IgD-negative memory B cell (primary cell): ENCODE data around the gene USP7. TPM values are rescaled to one million over a fixed set of nuclear protein-coding genes. Genes with fewer than 3 reads are reported as not detected.

Experiments used
- H3K27ac Mint-ChIP-seq, 3 donors: one replicate each; pipeline ENCODE4 v1.8.0; 2020 to 2022; ENCODE audit warnings: mild to moderate bottlenecking in 3 of 3, mixed read lengths in 3 of 3, moderate library complexity in 1 of 3
- H3K27me3 Mint-ChIP-seq: one replicate; pipeline ENCODE4 v1.8.0; 2021; ENCODE audit warnings: mixed read lengths
- H3K36me3 Mint-ChIP-seq: one replicate; pipeline ENCODE4 v1.8.0; 2020; ENCODE audit warnings: mild to moderate bottlenecking, mixed read lengths
- H3K4me1 Mint-ChIP-seq, 3 donors: one replicate each; pipeline ENCODE4 v1.8.0; 2020 to 2022; ENCODE audit warnings: mixed read lengths in 3 of 3, mild to moderate bottlenecking in 1 of 3
- H3K4me3 Mint-ChIP-seq, 4 donors: one replicate each; pipeline ENCODE4 v1.8.0; 2020 to 2022; ENCODE audit warnings: mild to moderate bottlenecking in 4 of 4, mixed read lengths in 4 of 4, moderate library complexity in 3 of 4
- H3K9me3 Mint-ChIP-seq, 3 donors: one replicate each; pipeline ENCODE4 v1.8.0; 2020 to 2021; ENCODE audit warnings: mixed read lengths in 3 of 3, mild to moderate bottlenecking in 1 of 3
- polyA plus RNA-seq: library from polyadenylated mRNA; unstranded; fragments of 300-500 nt; fragmentation: Illumina TruSeq; gene quantifications from one replicate; pipeline ENCODE4 v1.2.3, GENCODE V29; 2021

USP7 gene
- polyA plus RNA-seq, 1 donor from 2014 or later, result 9.4 TPM

- H3K4me3 Mint-ChIP-seq, result peak overlapping the region; percentile 76 to 93 (median 79)
- H3K4me1 Mint-ChIP-seq, result peaks cover 40 to 41% (median 40%) of the 10 kb centered on the region in 3 donors
- H3K36me3 Mint-ChIP-seq, result no peaks in the 10 kb centered on the region
- H3K27ac Mint-ChIP-seq, result peak overlapping the region in 2 of 3 donors; percentile 95 to 96
- no peaks in the 10 kb centered on the region for H3K27me3 Mint-ChIP-seq
- peaks cover 0 to 3% (median 0%) of the 10 kb centered on the region in 3 donors for H3K9me3 Mint-ChIP-seq
Observed at GRCh38 chr16:8963010-8963820, 491 bp downstream of the USP7 start.

GRCh38 chr16:8962393-8963009, 1.2 kb downstream of the USP7 start:
- Mint-ChIP-seq H3K9me3 (peaks cover 0 to 3% (median 0%) of the 10 kb centered on the region in 3 donors), H3K4me3 (peak overlapping the region; percentile 82 to 95 (median 94)), H3K27me3 (no peaks in the 10 kb centered on the region), H3K4me1 (peaks cover 45 to 46% (median 46%) of the 10 kb centered on the region in 3 donors), H3K27ac (peak overlapping the region; percentile 93 to 96 (median 95)), H3K36me3 (no peaks in the 10 kb centered on the region)

- Mint-ChIP-seq H3K9me3 (peaks cover 0 to 3% (median 0%) of the 10 kb centered on the region in 3 donors), H3K27me3 (no peaks in the 10 kb centered on the region), H3K4me3 (peak overlapping the region; percentile 82 to 95 (median 94)), H3K36me3 (no peaks in the 10 kb centered on the region), H3K4me1 (peaks cover 48 to 52% (median 51%) of the 10 kb centered on the region in 3 donors), H3K27ac (peak overlapping the region; percentile 93 to 96 (median 95))
Observed at GRCh38 chr16:8961811-8962390, 1.8 kb downstream of the USP7 start.

- Mint-ChIP-seq H3K9me3 (peaks cover 0 to 3% (median 0%) of the 10 kb centered on the region in 3 donors), H3K27me3 (no peaks in the 10 kb centered on the region), H3K36me3 (no peaks in the 10 kb centered on the region), H3K27ac (peak overlapping the region; percentile 63 to 95 (median 86)), H3K4me3 (peak overlapping the region; percentile 68 to 93 (median 90)), H3K4me1 (peaks cover 52 to 62% (median 59%) of the 10 kb centered on the region in 3 donors)
Observed at GRCh38 chr16:8960788-8961109, 3.0 kb downstream of the USP7 start.

- H3K27me3 Mint-ChIP-seq, result no peaks in the 10 kb centered on the region
- peaks cover 54 to 63% (median 61%) of the 10 kb centered on the region in 3 donors for H3K4me1 Mint-ChIP-seq
- peaks cover 0 to 3% (median 0%) of the 10 kb centered on the region in 3 donors for H3K9me3 Mint-ChIP-seq
- no peaks in the 10 kb centered on the region for H3K36me3 Mint-ChIP-seq
- peak overlapping the region; percentile 63 to 95 (median 86) for H3K27ac Mint-ChIP-seq
- peak overlapping the region; percentile 68 to 93 (median 90) for H3K4me3 Mint-ChIP-seq
Observed at GRCh38 chr16:8959921-8960787, 3.6 kb downstream of the USP7 start.

- Mint-ChIP-seq H3K27me3 (no peaks in the 10 kb centered on the region), H3K4me1 (peaks cover 62 to 67% (median 64%) of the 10 kb centered on the region in 3 donors), H3K9me3 (peaks cover 0 to 3% (median 0%) of the 10 kb centered on the region in 3 donors), H3K36me3 (no peaks in the 10 kb centered on the region), H3K27ac (peak overlapping the region; percentile 53 to 95 (median 63)), H3K4me3 (peak overlapping the region; percentile 17 to 93 (median 88))
Observed at GRCh38 chr16:8958344-8959167, 5.2 kb downstream of the USP7 start.

- Mint-ChIP-seq H3K36me3 (no peaks in the 10 kb centered on the region), H3K27ac (peak overlapping the region in 2 of 3 donors; percentile 63 to 95), H3K4me3 (peak overlapping the region; percentile 17 to 93 (median 59))
Observed at GRCh38 chr16:8957509-8958157, 6.1 kb downstream of the USP7 start.

GRCh38 chr16:8957063-8957397, 6.7 kb downstream of the USP7 start:
- Mint-ChIP-seq H3K36me3 (no peaks in the 10 kb centered on the region), H3K4me3 (peak overlapping the region in 1 of 4 donors; percentile 71), H3K9me3 (no peaks in the 10 kb centered on the region), H3K27ac (peak overlapping the region in 2 of 3 donors; percentile 27 to 39), H3K27me3 (no peaks in the 10 kb centered on the region), H3K4me1 (peaks cover 64 to 75% (median 69%) of the 10 kb centered on the region in 3 donors)

More at GRCh38 chr16:8957509-8958157, 6.1 kb downstream of the USP7 start:
- H3K9me3 Mint-ChIP-seq, result peaks cover 0 to 3% (median 0%) of the 10 kb centered on the region in 3 donors
- peaks cover 67 to 72% (median 68%) of the 10 kb centered on the region in 3 donors for H3K4me1 Mint-ChIP-seq
- H3K27me3 Mint-ChIP-seq, result no peaks in the 10 kb centered on the region

- Mint-ChIP-seq H3K4me3 (peak overlapping the region in 3 of 4 donors; percentile 13 to 71 (median 54)), H3K27ac (peak overlapping the region in 2 of 3 donors; percentile 27 to 39), H3K9me3 (no peaks in the 10 kb centered on the region), H3K4me1 (peaks cover 64 to 75% (median 69%) of the 10 kb centered on the region in 3 donors), H3K27me3 (no peaks in the 10 kb centered on the region), H3K36me3 (peaks cover 3% of the 10 kb centered on the region)
Observed at GRCh38 chr16:8956265-8957062, 7.2 kb downstream of the USP7 start.

- Mint-ChIP-seq H3K36me3 (peaks cover 3% of the 10 kb centered on the region), H3K4me3 (peak overlapping the region in 1 of 4 donors; percentile 40), H3K27me3 (no peaks in the 10 kb centered on the region), H3K27ac (no peak overlapping the region), H3K9me3 (no peaks in the 10 kb centered on the region), H3K4me1 (peaks cover 62 to 77% (median 70%) of the 10 kb centered on the region in 3 donors)
Observed at GRCh38 chr16:8955828-8956227, 7.9 kb downstream of the USP7 start.

GRCh38 chr16:8953064-8953463, 10.6 kb downstream of the USP7 start:
- Mint-ChIP-seq H3K9me3 (no peaks in the 10 kb centered on the region), H3K27ac (peak overlapping the region in 2 of 3 donors; percentile 60 to 67), H3K36me3 (peaks cover 6% of the 10 kb centered on the region), H3K4me1 (peaks cover 56 to 72% (median 70%) of the 10 kb centered on the region in 3 donors), H3K4me3 (peak overlapping the region in 2 of 4 donors; percentile 61 to 82), H3K27me3 (peaks cover 2% of the 10 kb centered on the region)

- H3K27me3 Mint-ChIP-seq, result peaks cover 2% of the 10 kb centered on the region
- no peaks in the 10 kb centered on the region for H3K9me3 Mint-ChIP-seq
- peak overlapping the region in 2 of 4 donors; percentile 76 to 82 for H3K4me3 Mint-ChIP-seq
- H3K27ac Mint-ChIP-seq, result peak overlapping the region in 1 of 3 donors; percentile 67
- H3K4me1 Mint-ChIP-seq, result peaks cover 54 to 73% (median 69%) of the 10 kb centered on the region in 3 donors
- H3K36me3 Mint-ChIP-seq, result peaks cover 6% of the 10 kb centered on the region
Observed at GRCh38 chr16:8952281-8952751, 11.4 kb downstream of the USP7 start.
